Measurements from ENCODE around the gene MSL1. TPM values are rescaled to one million over a fixed set of nuclear protein-coding genes. Genes with fewer than 3 reads are reported as not detected.
A peak's percentile ranks its signal among the peaks of the same experiment; 100 is the strongest.

MSL1 gene
- total RNA-seq, 1 experiment from 2014 or later = 32.3 TPM

DNA sequence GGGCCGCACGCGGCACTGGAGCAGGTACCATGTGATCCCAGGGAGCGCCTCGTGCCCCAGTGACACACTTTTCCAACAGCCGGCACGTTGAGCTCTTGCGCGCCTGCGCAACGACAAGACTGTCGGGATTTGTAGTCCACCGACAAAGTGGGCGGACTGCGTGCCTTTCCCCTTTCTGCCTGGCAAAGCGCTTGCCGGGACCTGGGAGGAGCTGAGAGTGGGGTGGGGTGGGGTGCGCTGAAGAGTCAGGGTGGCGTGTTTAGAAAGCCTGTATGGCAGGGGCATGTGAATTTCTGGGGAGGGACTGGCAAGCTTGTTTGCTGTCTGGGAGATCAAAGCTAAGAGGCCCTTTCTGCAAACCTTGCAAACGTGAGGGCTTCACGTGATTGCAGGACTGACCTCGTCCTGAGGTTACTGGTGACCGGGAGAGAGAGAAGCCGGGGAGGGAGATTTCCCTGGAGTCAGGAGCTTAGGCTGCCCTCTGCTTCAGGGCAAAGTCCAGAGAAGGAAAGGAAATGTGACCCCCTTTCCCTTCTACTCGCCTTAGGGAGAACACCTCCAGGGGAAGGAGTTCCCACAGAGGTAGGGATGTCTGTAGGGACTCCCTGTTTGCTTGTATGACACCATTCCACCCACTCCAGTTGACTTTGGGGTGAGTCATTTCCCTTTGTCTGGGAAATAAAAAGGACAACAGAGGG lies 21.0 kb upstream of the MSL1 start:
- in situ Hi-C loops (cut with HindIII; ENCODE audit: low pct_unique_long_range_greater_than_20kb, low sequenced_read_pairs) = loop anchor here (10.0 kb wide), 1 partner anchor 74 kb away; the partner anchor contains the start of gene RAPGEFL1
- DNase-seq (ENCODE audit: low read depth) = peak; percentile 98

DNA sequence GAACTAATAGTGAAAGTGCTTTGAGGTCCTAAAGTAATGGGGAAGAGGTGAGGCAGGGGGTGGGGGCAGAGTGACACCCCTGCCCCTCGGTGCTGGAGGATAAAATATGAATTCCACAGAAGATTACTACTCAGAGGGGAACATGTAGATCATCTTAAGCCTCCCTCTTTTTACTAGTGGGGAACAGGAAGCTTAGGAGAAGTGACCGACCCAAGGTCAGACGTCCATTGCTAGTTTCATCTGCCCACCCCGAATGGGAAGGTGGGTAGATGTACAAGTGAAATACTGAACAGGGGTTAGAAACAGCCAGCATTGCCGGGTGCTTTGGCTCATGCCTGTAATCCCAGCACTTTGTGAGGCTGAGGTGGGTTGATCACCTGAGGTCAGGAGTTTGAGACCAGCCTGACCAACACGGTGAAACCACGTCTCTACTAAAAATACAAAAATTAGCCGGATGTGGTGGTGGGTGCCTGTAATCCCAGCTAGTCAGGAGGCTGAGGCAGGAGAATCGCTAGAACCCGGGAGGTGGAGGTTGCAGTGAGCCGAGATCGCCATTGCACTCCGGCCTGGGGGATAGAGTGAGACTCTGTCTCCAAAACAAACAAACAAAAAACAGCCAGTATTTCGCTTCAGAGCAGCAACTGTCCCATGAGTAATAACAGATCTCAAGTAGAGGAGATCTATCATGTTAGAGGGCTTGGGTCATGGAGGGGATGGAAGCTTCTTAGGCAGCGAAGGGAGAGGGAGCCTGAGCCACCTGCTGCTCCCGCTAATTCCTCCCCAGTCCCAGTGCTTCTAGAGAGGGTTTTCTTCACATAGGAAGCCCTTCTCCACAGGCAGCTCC lies 20.2 kb upstream of the MSL1 start:
- in situ Hi-C loops (cut with HindIII; ENCODE audit: low pct_unique_long_range_greater_than_20kb, low sequenced_read_pairs) = loop anchor here (10.0 kb wide), 1 partner anchor 73 kb away; the partner anchor contains the start of gene RAPGEFL1

DNA sequence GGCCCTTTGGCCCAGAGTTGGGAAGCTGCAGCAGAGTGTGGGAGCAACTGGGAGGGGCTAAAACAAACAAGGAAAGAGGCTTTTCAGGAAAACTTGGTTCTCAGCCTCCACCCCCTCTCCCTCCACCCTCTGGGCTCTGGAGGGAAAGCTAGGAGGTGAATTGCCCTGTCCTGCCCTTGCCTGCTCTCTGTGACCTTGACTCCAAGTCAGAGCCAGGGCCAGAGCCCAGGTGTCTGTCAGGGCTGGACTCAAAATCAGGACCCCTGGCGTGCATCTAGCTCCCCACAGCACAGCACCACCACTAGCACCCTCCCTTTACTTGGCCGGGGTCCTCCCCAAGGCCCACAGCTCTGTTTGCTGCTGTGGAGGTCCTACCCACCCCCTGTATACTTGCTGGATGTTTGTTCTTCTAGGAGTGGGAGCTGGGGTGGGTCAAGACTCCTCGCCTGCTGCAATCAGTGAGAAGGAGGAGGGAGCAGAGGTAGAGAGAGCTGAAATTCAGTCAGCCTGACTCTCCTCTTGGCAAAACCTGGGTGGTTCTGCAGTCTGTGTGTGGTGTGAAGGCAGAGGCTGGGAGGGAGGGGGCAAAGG lies 18.6 kb upstream of the MSL1 start:
- in situ Hi-C loops (cut with HindIII; ENCODE audit: low pct_unique_long_range_greater_than_20kb, low sequenced_read_pairs) = loop anchor here (10.0 kb wide), 1 partner anchor 72 kb away; the partner anchor contains the start of gene RAPGEFL1
- no peak for DNase-seq (ENCODE audit: low read depth)

More for the DNA sequence above, 20.2 kb upstream of the MSL1 start:
- no peak for DNase-seq (ENCODE audit: low read depth)

DNA sequence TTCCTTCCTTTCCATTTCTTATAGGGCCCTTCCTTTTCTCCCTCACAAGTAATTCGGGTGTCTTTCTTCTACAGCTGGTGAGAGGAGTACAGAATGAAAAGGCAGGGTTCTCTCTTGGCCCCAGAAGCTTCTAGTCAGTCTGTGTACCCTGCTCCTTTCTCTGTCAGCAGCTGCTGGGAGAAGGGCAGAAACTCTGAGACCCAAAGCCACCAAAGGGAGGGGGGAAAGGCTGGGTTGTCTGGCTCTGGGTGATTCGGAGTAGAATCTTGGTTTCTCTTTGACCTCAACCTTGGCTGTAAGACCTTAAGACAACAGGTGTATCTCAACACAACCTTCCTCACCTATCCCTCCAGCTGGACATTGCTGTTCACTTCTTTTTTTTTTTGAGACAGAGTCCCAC lies 18.1 kb upstream of the MSL1 start:
- in situ Hi-C loops (cut with HindIII; ENCODE audit: low pct_unique_long_range_greater_than_20kb, low sequenced_read_pairs) = loop anchor here (10.0 kb wide), 1 partner anchor 71 kb away; the partner anchor contains the start of gene RAPGEFL1

DNA sequence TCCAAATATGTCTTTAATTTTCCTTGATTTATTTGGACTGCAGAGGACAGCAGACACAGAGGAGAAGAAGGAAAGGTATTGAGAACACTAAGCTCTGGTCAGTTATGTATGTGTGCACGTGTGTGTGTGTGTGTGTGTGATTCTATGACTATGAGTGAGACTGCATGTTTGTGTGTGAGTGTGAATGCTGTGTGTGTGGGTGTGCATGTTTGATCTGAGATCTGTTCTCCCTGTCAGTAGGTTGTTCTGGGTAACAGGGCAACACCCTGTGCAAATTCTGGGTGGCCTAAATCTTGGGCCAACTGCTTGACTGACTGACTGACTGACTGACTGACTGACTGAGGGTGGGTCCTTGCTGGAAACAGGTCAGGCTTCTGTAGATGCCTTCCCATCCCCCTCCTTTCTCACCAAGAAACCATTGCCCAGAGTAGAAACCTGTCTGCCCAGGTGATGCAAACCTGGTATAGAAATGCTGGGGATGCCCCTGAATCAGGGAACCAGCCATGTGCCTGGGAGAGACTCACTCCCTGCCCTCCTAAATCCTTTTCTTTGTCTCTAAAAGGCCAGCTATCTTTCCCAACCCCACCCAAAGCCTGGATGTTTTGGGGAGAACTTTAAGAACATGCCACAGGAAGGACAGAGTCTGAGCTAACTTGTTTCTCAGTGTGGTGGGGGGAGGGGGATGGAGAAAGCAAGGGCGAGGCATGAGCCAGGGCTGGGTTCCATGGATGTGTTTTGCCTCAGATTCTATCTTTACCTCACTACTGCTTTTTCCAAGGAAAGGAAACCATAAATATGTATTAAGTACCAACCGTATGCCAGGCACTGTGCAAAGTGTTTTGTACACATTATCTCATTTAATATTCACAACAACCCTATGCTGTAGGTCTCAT lies 16.9 kb upstream of the MSL1 start:
- in situ Hi-C loops (cut with HindIII; ENCODE audit: low pct_unique_long_range_greater_than_20kb, low sequenced_read_pairs) = loop anchor here (10.0 kb wide), 1 partner anchor 70 kb away; the partner anchor contains the start of gene RAPGEFL1
- no peak for DNase-seq (ENCODE audit: low read depth)

More for the DNA sequence above, 18.1 kb upstream of the MSL1 start:
- no peak for DNase-seq (ENCODE audit: low read depth)

DNA sequence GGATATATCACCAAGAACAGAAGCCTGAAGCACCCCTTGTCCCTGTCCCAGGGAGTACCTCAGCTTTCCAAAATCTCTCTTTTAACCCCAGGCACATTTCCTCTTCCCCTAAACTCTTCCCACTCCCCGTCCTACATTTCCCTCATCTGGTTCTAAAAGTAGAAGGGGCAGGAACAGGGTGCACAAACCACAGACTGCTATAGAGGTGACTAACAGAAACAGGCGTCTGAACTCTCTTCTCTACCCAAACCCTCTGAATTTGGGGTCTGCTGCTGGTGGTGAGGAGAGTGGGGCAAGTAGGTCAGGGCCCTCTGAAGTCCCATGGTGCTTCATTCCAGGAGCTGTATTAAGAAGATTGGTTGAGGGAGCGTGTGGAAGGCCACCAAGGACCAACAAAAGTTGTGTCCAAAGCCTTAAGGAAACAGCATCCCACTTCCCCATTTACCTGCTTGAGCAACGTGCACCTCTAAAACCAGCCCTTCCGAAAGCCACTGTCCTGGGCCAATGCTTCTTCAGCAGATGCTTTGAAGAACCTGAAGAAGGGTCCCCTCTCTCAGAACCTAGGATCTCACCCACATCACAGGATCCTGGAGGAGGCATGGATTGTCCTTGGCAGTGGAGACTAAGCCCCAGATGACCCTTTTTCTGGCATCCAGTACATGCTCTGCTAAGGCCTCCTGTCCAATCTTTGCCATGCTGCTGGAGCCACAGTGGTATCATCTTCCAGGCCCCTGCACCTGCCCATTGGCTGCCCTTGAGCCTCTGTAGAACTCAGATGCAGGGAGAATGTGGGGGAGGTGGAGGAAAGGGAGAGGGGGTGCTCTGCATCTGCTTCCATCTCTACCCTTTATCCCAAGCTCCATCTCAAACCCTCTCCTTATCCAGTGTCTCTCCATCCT lies 15.7 kb upstream of the MSL1 start:
- no peak for DNase-seq (ENCODE audit: low read depth)
- in situ Hi-C loops (cut with HindIII; ENCODE audit: low pct_unique_long_range_greater_than_20kb, low sequenced_read_pairs) = loop anchor here (10.0 kb wide), 1 partner anchor 69 kb away; the partner anchor contains the start of gene RAPGEFL1

DNA sequence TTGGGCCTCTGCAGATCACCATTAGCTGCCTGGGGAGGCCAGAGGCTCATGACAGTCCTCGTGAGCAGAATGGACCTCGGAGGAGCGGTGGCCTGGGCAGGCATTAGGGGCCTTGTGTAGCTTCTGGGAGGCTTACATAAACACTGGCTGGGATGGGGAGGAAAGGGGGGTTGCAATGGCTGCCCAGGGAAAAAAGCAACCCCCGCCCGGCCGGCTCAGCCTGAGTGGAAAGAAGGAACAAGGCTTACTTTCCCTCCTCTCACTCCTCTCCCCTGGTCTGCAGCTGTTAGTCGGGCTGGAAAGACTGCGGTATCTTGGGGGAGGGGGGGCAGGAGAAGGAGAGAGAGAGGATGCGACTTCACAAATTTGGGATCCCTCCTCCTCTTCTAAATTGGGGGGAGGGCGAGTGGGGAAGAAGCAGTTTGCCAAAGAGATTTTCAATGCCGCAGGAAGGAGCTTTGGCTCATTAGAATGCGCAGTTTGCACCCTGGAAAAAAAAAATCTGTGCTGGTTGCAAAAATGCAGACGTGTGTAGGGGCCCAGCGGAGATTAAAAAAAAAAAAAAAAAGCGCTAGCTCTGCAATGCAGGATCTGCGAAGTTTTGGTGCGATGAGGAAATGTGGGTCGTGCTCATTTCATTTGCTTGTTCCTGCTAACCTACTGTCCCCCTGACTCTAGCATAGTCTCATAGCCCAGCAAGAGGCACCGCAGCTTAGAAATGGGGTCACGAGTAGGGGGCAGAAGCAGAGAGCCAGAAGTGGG lies 14.8 kb upstream of the MSL1 start:
- DNase-seq (ENCODE audit: low read depth) = no peak
- in situ Hi-C loops (cut with HindIII; ENCODE audit: low pct_unique_long_range_greater_than_20kb, low sequenced_read_pairs) = loop anchor here (10.0 kb wide), 1 partner anchor 68 kb away; the partner anchor contains the start of gene RAPGEFL1

DNA sequence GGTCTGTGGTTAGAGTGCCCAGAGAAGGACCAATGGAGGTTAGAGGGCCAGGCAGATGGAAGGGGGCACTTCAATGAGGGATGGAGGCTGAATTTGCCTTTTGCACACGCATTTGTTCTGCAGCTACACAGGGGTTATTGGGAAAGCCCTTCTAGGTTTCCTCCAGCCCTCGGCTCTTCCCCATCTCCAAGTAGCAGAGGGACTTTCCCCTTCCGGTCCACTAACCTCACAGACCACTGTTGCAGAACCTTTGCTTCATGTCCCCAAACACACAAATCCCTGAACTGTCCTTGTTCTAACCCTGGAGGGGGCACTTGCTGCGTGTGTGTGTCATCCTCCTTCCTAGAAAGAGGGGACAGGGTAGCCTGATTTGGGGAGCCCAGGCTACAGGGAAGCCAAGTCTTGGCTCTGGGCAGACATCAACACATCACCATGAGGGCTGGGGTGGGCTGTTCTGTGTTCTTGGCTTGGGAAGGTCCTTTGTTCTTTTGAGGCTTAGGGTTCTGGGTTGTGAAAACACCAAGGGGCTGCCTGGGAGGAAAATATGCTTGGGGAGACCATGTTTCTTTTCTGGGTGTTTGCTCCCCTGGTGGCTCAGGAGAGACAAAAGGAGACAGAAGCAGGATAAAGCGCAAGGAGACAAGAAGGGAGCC lies 14.1 kb upstream of the MSL1 start:
- peak; percentile 47 for DNase-seq (ENCODE audit: low read depth)
- in situ Hi-C loops (cut with HindIII; ENCODE audit: low pct_unique_long_range_greater_than_20kb, low sequenced_read_pairs) = loop anchor here (10.0 kb wide), 1 partner anchor 67 kb away; the partner anchor contains the start of gene RAPGEFL1

DNA sequence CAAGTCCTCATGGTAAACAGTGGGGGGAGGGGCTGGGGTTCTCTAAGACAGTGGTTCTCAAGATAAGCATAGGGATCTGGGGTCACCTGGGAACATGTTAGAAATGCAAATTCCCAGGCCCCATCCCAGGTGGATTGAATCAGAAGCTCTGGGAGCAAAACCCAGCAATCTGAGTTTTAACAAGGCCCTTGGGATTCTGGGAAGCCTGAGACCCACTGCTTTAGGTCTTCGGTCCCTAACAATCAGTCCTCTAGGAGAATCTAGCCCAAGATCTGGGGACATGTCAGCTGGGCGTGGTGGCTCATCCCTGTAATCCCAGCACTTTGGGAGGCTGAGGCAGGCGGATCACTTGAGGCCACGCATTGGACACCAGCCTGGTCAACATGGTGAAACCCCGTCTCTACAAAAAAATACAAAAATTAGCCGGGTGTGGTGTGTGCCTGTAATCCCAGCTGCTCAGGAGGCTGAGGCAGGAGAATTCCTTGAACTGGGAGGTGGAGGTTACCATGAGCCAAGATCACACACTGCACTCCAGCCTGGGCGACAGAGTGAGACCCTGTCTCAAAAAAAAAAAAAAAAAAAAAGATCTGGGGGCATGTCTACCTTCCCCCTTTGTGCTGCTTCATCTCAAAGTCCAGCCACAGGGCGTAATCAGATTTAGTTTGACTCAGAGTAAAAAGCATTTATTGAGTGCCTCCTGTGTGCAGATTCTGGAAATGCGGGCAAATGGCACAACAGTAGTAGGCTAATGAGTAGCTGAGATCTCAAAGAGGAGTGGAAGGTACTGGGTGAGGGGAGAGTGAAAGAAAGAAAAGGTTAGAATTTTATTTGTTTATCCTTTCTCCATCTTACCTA lies 12.6 kb upstream of the MSL1 start:
- in situ Hi-C loops (cut with HindIII; ENCODE audit: low pct_unique_long_range_greater_than_20kb, low sequenced_read_pairs) = loop anchor here (10.0 kb wide), 1 partner anchor 66 kb away; the partner anchor contains the start of gene RAPGEFL1
- DNase-seq (ENCODE audit: low read depth) = no peak

DNA sequence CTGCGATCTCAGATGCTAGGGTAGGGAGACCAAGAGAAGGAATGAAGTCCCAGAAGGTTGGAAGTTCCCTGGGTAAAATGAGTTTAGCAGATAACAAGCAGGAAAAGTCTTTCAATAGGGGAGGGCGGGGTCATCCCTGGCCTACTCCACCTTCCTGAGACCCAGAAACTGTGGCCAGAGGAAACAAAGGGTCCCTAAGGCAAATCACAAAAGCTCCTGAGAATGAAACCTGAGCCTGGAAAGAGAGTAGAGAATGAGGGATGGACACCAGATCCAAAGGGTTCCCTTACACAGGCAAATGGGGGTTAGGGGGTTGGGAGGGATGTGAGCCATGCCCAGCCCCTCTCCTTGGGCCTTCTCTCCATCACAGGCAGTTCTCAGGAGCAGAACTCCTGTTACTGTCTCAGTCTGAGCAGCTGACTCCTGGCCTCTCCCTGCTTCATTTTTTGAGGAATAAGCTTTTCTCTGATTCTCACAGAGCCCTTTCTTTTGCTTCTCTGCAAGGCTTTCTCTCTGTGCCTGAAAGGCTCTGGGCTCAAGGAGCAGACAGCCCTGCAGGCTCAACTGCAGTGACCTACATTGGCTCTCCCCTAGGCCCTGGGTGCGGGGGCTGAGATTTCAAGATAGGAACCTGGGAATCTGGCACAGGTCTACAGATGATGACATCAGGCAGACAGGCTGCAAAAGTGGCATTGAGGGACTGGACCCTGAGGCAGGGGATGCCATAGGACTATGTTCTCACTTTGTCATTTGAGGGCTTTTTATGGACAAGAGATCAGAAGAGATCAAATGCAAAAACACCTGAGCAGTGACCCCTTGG lies 11.5 kb upstream of the MSL1 start:
- in situ Hi-C loops (cut with HindIII; ENCODE audit: low pct_unique_long_range_greater_than_20kb, low sequenced_read_pairs) = no loop called here

DNA sequence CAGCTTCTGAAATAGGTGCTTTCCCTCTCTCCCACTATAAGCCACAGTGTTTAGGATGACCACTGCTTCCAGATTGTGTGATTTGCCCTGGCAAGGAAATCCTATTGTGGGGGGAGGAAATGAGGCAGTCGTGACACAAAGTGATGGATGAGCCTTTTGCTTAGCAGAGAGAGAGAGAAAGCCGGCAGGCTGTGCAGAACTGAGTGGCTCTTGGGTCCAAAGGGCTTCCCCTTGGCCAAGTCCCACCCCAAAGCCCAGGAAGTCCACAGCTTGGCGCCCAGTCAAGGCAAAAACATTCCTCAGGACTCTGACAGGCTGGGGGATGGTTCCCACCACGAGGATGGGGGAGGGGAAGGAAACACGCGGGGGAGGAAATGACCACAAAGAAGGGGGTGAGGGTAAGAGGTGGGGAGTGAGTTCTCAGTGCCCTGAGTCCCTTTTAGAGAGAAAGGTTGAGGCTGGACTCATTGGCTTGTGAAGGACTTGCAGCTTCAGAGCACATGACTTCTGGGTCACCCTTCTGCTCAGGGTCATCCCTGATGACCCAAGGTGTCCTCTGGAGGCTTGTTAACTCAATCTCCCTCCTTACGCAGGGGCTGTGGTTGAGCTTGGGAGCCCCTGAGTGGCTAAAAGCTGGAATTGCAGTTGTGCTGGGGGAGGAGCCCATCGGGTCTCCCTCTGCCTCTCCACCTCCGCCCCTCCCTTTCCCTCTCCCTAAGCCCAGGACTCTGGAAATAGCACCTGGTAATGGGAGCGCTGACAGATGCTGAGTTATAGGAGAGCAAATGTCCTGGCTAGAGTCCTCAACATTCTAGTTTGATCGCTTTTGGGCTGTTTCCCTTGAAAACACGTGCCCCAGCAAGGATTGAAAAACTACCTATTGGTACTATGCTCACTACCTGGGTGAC lies 10.3 kb upstream of the MSL1 start:
- DNase-seq (ENCODE audit: low read depth) = peak; percentile 95
- in situ Hi-C loops (cut with HindIII; ENCODE audit: low pct_unique_long_range_greater_than_20kb, low sequenced_read_pairs) = no loop called here

More for the DNA sequence above, 11.5 kb upstream of the MSL1 start:
- DNase-seq (ENCODE audit: low read depth) = no peak

DNA sequence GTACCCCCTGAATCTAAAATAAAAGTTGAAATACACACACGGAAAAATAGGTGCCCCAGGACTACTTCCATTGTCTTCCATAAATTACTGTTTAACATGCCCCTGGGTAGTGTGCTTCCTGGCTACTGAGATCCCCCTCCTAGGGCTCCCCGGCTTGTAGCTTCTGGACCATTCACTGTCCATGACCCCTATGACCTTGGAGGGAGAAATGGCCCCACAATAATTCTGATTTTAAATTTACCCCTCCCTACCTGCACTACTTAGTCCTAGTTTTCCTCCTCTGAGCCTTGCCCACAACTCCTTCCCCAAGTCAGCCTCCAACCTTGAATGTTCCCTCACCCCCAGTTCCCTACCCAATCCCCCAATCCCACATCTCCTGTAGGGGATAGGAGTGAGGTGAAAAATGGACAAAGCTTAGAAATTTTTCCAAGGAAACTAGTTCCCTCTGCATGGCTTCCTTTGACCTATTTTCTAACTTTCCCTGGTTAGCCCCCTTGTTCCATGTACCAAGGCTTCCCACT lies 9.5 kb upstream of the MSL1 start:
- in situ Hi-C loops (cut with HindIII; ENCODE audit: low pct_unique_long_range_greater_than_20kb, low sequenced_read_pairs) = no loop called here
- DNase-seq (ENCODE audit: low read depth) = no peak

DNA sequence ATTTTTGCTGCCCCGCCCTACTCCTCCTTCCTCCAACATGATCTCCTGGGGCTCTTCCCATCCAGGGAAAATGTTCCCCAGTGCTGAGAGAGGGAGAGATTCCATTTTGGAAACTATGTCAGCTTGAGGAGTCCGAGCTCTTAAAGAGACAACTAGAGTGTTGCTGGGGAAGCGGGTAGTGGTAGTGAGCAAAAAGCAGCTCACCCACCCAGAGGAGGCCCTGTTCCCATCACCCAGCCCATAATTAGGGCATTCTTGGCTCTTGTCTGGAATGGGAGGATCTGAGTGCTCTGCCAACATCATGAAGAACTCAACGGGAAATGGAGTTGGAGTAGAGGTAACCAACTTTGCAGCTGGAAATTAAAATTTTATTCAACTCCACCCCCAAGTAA lies 9.1 kb upstream of the MSL1 start:
- no peak for DNase-seq (ENCODE audit: low read depth)
- in situ Hi-C loops (cut with HindIII; ENCODE audit: low pct_unique_long_range_greater_than_20kb, low sequenced_read_pairs) = no loop called here

All from Caki2 (cell line).